HG02970 (cell line): Measurements from ENCODE around the gene TERF2IP.
A peak's percentile ranks its signal among the peaks of the same experiment; 100 is the strongest.

Source experiments
- ATAC-seq: cut with Tn5 transposase; IDR thresholded peaks from one replicate; pipeline ENCODE4 v1.9.1; 2021; ENCODE audit warnings: mild to moderate bottlenecking, moderate library complexity, moderate number of reproducible peaks; ENCODE audit not compliant: unreplicated experiment, low FRiP score

Gene TERF2IP

DNA sequence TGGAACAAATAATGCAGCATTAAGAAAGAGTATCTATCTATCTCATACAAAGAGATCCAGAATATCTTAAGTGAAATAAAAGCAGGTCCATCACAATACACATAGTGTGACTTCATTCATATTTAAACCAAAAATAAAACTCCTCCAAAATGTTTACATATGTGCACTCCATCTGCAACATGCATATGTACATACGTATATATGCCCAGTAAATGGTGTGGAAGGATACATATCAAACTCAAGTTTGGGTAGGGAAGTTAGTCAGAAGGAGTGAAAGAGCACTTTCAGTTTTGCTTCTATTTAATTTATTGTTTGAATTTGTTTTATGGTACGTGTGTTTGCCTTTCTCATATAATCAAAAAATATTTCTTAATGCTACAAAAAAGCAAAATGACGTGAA is 12.5 kb upstream of the TERF2IP start:
- no peak for ATAC-seq

DNA sequence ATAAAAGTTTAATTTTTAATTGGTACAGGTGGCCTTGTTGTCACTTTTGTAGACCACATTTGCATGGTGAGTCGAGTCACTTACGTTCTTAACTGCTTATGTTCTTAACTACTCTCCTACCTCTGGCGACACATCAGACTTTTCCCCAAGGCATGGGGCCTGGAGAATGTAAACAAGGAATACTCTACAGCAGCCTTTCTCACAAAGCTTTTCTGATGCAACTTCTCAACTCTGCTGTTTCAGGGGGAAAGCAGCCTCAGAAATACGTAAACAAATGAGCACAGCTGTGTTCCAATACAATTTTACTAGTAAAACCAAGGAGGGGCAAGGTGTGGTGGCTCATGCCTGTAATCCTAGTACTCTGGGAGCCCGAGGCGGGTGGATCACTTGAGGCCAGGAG is 7.0 kb upstream of the TERF2IP start:
- no peak for ATAC-seq

DNA sequence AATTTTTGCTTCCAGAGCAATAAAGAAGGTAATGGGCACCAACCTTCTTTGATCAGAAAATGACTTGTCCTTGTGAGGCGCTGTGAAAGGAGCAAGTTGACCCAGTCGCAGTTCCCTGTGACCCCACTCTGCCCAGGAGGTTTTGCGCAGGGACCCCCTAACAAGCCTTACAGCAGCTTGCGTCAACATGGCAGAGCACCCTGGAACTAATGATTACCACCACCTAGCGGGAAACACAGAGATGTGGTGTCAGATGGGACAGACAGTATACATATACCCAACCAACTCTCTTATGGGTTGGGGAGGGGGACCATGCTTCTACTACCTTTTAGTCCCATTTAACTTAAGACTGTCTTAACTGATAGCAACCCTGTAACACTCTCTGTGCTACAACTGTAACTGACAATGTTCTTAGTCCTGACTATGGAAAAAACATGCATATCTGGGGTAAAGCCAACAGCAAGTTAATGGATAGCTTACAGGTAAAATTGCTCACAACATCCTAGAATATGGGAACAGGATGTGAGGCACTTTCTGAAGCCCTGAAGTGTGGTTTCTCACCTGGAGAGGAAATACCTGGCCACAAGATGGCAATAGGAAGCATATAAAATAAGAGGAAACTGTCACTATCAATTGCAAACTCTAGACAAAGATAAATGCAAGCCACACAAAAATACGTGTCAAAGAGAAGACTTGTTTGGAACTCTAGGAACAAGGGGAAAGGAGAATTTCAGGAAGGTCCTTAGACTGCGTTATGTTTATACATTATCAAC is 3.1 kb upstream of the TERF2IP start:
- no peak for ATAC-seq

DNA sequence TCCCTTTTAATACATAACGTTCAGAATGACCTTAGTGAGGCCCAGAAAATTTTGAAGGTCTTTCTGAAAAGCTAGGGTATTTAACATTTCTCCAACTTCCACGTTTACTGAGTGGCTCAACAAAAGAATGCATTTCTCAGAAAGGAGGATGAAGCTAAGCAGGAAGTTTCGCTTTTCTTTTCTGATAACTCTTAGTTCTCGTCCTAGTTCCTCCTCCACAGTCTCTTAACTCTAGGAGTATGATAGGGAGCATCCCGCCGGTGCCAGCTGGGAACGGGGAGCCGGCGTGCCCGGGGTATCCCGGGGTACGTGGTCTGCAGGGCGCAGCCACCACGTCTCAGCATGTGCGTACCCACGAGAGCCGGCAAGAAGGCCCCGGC is 471 bp upstream of the TERF2IP start:
- peak; percentile 15 for ATAC-seq

DNA sequence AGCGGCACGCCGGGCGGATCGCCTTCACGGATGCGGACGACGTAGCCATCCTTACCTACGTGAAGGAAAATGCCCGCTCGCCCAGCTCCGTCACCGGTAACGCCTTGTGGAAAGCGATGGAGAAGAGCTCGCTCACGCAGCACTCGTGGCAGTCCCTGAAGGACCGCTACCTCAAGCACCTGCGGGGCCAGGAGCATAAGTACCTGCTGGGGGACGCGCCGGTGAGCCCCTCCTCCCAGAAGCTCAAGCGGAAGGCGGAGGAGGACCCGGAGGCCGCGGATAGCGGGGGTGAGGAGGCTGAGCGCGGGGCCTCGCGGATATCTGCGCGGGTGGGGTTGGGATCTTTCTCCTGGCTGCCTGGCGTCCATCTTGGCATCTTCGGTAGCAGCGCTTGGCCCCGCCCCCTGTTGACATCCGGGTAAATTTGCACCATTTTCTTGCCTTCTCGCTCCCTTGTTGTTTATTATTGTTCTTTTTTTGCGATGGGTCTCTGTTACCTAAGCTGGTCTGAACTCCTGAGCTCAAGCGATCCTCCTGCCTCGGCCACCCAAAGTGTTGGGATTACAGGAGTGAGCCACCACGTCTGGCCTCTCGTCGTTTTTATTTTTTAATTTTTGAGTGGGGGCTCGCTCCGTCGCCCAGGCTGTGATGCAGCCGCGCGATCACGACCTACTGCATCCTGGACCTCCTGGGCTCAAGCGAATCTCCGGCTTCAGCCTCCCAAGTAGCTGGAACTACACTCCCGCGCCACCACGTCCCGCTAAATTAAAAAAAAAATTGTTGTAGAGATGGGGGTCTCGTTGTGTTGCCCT is 898 bp downstream of the TERF2IP start:
- ATAC-seq, result peak; percentile 35

DNA sequence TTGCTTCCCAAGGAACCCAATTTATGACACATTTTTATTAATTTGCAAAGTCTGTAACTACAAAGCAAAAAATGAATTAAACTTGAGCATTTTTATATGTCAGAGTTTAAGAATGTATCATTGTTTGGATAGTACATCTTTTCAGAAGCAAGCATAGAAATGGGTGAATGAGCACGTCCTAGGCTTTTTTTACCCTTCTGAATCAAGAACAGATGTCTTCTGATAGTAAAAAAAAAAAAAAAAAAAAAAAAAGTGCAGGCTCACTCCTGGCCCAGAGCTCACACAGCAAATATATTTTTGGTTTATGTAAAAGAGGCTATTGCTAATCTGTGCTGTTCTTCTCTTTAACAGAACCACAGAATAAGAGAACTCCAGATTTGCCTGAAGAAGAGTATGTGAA is 6.3 kb downstream of the TERF2IP start:
- no peak for ATAC-seq

DNA sequence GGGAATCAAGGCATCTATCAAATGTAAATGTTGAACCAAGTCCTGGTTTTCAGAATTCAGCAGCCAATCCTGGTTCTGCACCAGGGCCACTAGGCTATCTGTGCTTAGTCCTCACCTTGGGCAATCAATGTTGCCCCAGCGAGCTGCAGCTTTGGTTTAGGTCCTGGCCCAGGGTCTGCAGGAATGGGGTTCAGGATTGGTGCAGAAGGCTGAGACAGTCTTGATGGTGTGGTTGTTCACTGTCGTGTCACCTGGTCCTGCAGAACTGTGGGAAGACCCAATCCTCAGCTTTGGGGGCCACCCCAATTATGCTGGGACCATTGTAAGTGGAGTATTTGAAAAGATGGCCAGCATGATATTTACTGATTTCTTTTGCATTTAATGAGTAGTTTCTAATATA is 10.6 kb downstream of the TERF2IP start:
- ATAC-seq, result no peak

DNA sequence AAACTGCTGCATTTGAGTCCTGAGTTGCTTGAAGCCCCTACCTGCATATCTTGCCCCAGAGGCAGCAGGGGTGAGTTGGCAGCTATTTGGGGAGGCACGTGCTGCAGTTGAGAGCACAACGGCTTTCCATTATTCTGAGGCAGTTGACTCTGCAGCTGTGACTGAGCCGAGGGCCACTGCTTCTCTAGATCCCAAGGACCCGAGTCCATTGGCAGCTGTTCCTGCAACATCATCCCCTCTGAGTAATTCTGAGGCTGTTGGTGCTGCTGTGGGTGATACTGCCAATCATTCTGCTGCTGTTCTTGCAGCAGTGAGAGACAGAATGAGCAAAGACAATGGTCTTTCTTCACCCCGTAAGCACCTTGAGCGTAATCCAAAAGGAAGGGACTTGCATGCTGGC is 12.7 kb downstream of the TERF2IP start:
- no peak for ATAC-seq

DNA sequence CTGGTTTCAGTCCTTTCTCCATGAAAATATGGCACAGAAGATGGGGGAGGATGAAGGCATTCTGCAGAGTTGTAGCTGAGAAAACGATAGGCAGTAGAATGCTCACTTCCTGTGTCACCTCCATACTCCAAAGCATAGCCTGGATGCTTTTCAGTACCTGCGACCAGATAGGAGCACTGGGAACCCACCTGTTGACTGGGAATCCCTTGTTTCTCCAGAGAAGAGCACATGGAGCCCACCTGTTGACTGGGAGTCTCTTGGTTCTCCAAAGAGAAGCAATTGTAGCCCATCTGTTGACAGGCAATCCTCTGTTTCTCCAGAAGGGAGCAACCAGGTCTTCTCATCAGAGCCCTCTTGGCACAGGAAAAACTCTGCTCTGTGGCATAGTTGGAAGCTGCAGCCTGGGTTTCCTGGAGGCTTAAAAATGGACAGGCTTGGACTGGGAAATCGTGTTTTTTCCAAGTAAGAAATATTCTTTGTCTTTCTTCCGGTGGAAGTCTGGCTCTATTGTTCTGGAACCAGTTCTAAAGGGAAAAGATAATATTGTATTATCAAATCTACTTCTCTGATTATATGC is 13.2 kb downstream of the TERF2IP start:
- no peak for ATAC-seq

DNA sequence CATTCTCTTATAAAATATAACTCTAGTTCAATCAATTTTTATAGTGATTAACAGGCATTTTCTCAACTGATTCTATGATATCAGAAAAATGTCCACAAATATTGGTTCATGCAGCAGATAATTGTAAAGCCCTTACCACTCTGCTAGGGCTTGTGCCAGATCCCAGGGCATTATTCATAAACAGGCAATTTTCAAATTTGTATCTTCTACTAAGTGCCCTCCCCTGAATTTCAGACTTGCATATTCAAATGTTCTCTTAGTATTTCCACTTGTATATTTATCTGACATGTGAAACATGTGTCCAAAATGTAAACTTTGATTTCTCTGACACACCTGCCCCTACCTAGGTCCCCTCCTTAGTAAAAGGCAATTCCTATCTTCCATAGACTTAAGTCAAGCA is 19.9 kb downstream of the TERF2IP start:
- ATAC-seq, result no peak

DNA sequence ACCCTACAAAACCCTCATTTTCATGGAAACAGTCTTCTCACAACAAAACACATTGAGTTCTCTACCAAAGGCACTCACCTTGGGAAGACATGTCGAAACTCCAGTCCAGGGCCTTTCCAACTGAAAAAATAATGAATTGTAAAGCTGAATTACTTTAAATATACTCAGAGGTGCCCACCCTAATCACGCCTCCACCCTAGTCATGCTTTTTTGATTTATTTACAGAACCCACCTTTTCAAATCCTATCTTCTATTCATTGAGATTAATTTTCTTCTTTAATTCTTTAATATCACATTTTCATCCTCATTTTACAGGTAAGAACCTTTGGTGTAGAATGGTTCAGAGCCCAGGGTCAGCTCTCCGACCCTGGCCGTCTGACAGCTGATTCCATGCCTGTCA is 29.3 kb downstream of the TERF2IP start, which contains the start of gene CPHXL2:
Gene CPHXL2 (minus strand): TSS at position 101 of the 400 bp plus-strand sequence. CDS start 10 bp downstream, at position 91.
- no peak for ATAC-seq

DNA sequence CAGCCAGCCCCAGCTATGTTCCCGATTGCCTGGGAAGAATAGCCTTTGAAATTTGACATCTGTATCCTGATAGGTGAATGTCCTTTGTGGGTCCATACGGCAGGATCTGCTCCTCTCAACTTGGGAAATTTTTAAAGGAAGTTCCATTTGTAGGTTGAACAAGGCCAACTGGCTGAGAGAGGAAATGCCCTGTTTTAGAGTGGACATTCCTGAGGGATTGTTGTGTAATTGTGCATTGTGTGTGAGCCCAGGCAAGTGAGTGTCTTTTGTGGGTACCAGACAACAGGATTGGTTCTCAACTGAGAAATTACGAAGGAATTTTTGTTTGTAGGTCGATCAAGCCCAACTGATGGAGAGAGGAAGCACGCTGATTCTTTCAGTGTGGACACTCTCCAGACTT is 31.8 kb downstream of the TERF2IP start:
- ATAC-seq, result no peak

DNA sequence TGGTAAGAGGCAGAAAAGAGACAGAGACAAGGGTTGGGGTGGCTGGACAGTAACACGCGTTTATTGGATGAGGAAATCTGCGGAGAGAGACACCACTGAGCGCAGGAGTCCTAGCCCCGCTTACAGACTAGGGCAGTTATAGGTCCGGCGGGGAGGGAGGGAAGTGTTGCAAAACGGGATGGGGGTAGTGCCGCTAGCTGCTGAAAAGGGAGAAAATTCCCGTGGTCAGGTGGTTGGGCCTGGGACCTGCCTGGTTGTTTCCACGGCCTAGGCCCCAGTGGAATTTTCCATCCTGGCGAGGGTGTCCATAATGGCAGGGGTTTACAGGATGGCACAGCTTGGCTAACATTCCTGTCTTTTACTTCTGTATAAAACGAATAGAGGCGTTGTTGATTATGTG is 34.7 kb downstream of the TERF2IP start:
- no peak for ATAC-seq

DNA sequence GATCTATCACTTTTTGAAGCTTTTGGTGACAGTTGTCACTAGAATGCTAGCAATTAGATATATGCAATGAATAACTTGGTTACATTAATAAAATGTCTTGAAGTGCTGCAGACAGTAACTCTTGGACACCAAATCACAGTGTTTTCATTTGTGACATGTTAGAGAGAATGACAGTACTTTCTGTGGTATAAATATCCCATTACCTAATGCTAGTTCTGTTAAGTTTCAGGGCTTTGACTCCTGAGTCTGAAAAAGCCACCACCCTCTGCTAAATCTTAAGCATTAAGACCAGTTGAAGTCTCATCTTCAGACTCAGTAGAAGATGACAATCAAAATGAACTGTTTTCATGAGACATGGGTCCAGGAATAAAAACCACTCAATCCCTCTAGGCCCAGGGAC is 39.8 kb downstream of the TERF2IP start:
- ATAC-seq, result no peak

DNA sequence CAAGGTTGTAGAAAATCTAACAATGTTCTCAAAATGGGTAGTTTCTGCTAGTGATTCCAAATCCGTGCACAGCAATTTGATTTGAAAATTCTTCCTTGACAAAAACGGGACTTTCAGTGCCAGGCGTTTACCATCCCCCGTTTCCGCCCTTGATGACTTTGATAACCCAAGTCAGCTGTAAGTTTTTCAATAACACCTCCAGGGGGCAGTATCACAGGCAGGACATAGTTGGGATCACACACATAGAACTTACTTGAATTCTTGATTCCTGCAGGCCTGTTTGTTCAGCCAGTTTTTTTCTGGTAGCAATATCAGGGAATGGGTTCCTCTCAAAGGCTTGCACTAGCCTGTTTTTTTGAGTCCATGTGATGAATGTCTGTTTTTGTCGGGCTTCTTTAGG is 48.1 kb downstream of the TERF2IP start:
- ATAC-seq, result no peak

DNA sequence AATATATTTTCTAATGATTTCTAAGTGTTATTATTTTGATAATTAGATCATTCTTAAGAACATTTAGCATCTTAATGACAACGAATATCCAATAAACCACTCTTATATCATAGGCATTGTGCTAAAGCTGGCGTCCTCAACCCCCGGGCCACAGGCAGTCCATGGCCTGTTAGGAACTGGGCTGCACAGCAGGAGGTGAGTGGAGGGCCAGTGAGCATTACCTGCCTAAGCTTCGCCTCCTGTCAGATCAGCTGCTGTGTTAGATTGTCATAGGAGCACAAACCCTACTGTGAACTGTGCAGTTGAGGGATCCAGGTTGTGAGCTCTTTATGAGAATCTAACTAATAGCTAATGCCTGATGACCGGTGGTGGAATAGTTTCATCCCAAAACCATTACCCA is 50.0 kb downstream of the TERF2IP start:
- no peak for ATAC-seq

DNA sequence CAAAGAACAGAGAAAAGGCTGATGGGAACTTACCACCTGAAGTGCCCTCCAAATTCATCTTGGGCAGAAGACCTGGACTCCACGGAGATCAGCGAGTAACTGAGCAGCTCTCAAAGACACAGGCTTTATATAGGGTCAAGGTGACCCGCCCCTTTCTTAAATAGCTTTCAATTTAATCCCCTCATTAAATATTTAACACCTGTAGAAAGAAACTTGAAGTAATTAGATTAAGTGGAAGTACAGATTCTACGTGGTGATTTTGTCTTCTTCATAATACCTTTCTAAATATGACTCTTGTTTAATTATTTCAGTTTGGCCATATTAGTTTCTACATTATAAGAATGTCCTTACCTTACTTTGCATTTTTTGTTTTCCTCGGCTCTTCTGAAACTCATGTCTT is 53.8 kb downstream of the TERF2IP start, which contains the start of gene DUXB:
Gene DUXB (minus strand): TSS at position 101 of the 400 bp plus-strand sequence. CDS start 43 bp downstream, at position 58.
- no peak for ATAC-seq

DNA sequence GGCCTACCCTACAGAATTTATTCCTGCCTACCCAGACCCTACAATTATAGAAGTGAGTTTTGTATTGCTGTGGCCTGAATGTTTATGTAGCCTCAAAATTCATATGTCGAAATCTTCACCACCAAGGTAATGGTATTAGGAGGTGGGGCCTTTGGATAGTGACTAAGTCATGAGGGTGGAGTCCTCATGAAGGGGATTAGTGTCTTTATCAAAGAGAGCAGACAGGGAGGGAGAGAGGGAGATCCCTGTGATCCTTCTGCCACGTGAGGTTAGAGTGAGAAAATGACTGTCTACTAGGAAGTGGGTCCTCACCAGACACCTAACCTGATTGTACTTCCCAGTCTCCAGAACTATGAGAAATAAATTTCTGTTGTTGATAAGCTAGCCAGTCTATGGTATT is 54.7 kb downstream of the TERF2IP start:
- ATAC-seq, result no peak

DNA sequence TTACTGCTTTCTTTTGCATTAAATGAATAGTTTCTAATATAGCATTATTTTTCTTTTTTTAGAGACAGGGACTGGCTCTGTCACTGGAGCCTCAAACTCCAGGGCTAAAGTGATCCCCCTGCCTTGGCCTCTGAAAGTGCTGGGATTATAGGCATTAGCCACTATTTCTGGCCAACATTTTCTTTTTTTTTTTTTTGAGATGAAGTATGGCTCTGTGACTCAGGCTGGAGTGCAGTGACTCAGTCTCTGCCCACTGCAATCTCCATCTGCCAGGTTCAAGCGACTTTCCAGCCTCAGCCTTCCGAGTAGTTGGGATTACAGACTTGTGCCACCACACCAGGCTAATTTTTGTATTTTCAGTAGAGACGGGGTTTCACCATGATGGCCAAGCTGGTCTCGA is 55.7 kb downstream of the TERF2IP start:
- ATAC-seq, result no peak
